GM12875 (cell line): ENCODE measurements around the gene ELMO1.

ENCODE experiments used
- H3K4me3 ChIP-seq: one replicate; pipeline ENCODE4 v1.5.1; 2011; ENCODE audit warnings: low read depth, low read length, control low read depth
- TF ChIP-seq, protein P1 (sequence below): IDR thresholded peaks from 2 replicates; pipeline ENCODE4 v1.5.1; 2011; ENCODE audit warnings: low read depth, mild to moderate bottlenecking, control low read depth, inconsistent platforms, low read length, moderate library complexity, borderline replicate concordance; ENCODE audit not compliant: insufficient read depth

Gene ELMO1

GRCh38 chr7:36970551-36971514, 477.8 kb downstream of the ELMO1 start:
- TF ChIP-seq, protein P1, sequence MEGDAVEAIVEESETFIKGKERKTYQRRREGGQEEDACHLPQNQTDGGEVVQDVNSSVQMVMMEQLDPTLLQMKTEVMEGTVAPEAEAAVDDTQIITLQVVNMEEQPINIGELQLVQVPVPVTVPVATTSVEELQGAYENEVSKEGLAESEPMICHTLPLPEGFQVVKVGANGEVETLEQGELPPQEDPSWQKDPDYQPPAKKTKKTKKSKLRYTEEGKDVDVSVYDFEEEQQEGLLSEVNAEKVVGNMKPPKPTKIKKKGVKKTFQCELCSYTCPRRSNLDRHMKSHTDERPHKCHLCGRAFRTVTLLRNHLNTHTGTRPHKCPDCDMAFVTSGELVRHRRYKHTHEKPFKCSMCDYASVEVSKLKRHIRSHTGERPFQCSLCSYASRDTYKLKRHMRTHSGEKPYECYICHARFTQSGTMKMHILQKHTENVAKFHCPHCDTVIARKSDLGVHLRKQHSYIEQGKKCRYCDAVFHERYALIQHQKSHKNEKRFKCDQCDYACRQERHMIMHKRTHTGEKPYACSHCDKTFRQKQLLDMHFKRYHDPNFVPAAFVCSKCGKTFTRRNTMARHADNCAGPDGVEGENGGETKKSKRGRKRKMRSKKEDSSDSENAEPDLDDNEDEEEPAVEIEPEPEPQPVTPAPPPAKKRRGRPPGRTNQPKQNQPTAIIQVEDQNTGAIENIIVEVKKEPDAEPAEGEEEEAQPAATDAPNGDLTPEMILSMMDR, result no peak
- no peak overlapping the region for H3K4me3 ChIP-seq

GRCh38 chr7:36969376-36969775, 479.3 kb downstream of the ELMO1 start:
- TF ChIP-seq, protein P1, result no peak
- no peak overlapping the region for H3K4me3 ChIP-seq

GRCh38 chr7:36967387-36967786, 481.3 kb downstream of the ELMO1 start:
- TF ChIP-seq, protein P1, result peak; percentile 42; the same call in 1 of the 2 replicates
- H3K4me3 ChIP-seq, result no peak overlapping the region

DNA sequence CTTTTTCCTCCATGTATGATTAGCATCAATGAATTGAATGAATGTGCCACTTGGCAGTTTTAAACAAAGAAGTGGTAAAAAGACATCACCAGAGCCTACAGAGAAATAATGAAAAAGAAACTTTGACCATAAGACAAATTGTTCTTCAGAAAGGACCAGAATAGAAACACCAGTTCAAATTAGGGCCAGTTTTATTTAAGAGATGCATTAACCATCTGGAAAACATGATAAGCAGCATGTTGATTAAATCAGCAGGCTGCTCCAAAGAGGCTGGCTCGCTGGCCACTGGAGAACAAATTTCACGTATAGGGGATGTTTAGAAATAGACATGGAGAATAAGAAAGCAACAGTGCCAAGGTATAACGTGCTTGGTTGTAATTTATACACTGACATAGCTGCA, 482.0 kb downstream of the ELMO1 start:
- TF ChIP-seq, protein P1, result no peak
- no peak overlapping the region for H3K4me3 ChIP-seq

- no peak overlapping the region for H3K4me3 ChIP-seq
- TF ChIP-seq, protein P1, result no peak
Observed at GRCh38 chr7:36966039-36966438, 482.6 kb downstream of the ELMO1 start.

- no peak overlapping the region for H3K4me3 ChIP-seq
- TF ChIP-seq, protein P1, result no peak
Observed at GRCh38 chr7:36965625-36966024, 483.0 kb downstream of the ELMO1 start.

DNA sequence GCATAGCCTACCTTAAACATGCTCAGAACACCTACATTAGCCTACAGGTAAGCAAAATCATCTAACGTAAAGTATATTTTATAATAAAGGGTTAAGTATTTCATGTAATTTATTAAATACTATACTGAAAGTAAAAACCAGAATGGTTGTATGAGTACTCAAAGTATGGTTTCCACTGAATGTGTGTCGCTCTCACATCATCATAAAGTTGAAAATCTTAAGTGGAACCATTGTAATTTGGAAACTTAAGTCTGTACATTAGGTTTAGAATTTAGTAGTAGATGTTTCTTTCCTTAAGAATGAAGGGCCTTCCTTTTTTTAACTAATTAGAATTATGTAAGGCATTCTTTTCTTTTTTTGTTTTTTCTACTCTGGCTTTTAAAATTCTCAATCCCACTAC, 484.4 kb downstream of the ELMO1 start:
- no peak overlapping the region for H3K4me3 ChIP-seq
- TF ChIP-seq, protein P1, result no peak
